ENCODE data around the gene VDAC1. TPM values are rescaled to one million over a fixed set of nuclear protein-coding genes. Genes with fewer than 3 reads are reported as not detected.

VDAC1 gene
- total and polyA plus RNA-seq, 2 of the 8 experiments (the other 6 are each of a cell fraction or from before 2014, with no cell fraction given), result 111 to 301 TPM

DNA sequence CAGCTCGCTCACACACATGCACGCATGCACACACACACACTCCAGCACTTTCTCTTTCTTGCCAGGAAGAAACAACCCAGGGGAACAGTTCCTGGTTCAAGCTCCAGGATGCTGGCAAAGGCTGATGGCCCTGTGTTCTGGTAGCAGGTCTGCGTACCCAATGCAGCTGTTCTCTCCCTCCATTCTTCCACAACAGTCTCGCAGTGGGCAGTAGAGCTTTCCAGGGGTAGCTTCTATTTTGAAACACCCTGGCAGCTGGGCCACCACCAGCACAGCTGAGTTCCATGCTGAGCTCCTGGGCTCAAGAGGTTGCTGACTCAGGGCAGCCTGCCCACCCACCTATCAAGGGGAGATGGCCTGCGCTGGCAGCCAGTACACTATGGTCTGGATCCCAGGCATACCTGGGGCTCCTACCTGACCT is 4.7 kb downstream of the VDAC1 start (continued):
- TF ChIP-seq RBBP5 (IDR thresholded peaks at IDR 0.05; ENCODE audit: borderline replicate concordance, low read depth, low read length) (no peak), HDAC6 (IDR thresholded peaks at IDR 0.05; ENCODE audit: low read depth, low read length) (no peak), CTBP2 (IDR thresholded peaks at IDR 0.05; ENCODE audit: borderline replicate concordance, insufficient read depth, insufficient read length, low read length) (no peak)

Measured in H1 (cell line).